Globus pallidus (tissue), 1 donor: Measurements from ENCODE around the gene LEMD2.

Experiments
- DNase-seq: peaks from one replicate; pipeline ENCODE4 v3.0.0-alpha.2; 2015; ENCODE audit warnings: low spot score

LEMD2 gene

DNA sequence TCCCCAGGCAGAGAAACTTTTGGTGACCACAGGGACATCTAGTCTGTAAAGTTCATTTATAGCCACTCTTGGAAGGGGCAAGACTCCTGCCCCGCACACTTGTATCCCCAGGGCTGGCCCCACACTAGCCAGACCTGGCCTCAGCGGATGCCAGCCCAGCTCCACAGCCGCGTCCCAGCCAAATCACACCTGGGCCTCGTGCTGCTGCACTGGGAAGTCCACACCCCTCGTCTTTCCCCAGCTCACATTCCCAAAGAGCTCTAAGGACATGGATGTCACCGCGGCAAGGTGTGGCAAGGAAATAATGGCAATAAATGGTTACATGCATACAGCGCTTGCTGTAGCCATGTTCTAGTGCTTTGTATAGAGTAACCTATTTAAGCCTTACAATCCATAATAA lies 50.8 kb downstream of the LEMD2 start:
- no peak for DNase-seq

DNA sequence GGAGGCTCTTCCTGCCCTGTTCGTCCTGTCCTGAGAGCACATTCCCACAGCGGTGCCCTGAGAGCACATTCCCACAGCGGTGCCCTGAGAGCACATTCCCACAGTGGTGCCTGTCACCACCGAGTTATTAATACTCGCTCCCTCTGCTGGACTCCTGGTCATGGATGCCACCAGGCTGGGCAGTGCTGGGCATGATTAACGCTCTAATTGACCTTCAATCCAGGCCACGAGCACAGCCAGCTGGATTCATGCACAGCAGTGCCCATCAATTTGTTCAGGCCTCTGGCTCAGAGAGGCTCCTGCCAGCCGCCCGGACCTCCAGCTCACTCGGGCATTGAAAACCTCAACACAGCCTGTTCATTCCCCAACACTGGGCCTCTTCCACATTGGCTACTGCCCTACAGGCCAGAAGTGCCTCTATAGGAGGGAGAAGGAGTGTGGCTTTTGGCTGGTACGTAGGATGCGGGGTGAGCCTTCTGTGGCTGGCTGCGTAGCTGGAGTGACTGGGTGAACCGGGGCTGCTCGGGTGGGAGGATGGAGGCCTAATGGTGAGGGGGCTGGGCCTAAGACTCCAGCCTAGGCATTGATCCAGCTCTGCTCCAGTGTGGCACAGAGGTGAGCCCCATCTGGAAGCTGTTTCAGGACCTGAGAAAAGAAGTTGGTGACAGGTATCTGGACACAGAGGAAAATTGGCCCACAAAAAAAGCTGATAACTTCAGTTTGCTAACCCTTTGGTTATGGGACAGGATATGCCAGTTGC lies 51.5 kb downstream of the LEMD2 start:
- no peak for DNase-seq

DNA sequence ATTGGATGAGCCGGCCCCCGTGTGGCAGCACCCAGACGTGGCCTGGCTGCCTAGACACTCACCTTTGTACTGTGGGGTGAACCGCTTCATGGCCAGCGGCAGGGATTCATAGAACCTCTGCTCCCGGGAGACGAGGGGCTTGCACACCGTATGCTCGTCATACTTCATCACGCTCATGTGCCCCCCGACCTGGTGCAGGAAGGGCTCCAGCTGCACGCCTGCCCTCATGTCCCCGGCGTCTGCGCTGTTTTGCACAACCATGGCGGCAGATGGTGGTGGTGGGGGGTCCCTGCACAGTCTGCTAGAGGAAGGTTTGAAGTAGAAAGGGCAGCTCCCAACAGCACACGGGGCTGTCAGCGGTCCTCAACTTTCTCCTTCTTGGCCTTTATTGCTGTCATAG lies 53.7 kb downstream of the LEMD2 start:
- DNase-seq: no peak

DNA sequence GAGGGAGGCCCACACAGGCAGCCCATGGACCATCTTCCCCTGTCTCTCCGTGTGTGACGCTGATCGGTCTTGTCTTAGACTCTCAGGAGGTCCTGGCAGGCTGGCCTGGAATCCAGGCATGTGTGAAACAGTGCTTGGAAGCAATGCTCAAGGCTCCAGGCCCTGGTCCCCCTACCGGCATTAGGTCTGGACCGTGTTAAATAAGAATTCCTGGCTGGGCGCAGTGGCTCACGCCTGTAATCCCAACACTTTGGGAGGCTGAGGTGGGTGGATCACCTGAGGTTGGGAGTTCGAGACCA lies 55.3 kb downstream of the LEMD2 start:
- DNase-seq: no peak

DNA sequence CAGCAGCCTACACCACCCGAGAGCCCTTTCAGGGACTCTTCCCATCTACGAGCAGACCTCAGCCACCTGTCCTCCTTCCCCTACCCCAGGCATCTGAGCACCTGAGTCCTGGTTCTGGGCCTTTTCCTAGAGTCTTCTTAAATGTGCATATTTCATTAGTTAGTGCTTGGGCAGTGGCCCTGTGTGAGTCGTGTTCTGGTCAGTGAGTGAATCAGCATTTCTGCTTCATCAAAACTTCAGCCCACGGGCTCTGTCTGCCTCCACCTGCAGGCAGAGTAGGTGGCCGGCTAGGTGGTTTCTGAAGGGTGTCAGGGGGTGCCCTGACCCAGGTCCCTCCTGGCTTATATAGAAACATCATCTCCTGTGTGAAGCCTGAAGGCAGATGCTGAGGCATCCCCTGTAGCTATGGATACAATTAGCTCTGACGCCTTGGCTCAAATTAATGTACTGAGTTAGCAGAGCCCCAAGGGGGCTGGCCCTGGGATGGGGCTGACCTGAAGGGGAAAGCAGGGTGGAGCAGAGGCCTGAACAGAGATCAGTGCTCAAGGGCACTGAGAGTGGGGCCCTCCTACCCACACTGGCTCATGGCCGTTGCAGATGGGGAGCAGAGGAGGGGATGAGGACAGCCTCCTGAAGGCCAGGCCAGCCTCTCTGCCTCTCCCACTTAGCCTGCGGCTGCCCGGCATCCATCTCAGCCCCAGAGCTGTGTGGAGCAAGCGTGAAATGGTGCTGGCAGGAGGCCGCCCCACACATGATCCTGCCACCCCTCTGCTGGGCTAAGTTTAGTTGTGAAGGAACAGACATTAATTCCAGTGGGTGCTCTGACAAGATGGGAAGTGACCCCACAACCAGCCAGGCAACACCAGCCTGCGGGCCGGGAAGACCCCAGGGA lies 55.9 kb downstream of the LEMD2 start:
- DNase-seq: no peak

DNA sequence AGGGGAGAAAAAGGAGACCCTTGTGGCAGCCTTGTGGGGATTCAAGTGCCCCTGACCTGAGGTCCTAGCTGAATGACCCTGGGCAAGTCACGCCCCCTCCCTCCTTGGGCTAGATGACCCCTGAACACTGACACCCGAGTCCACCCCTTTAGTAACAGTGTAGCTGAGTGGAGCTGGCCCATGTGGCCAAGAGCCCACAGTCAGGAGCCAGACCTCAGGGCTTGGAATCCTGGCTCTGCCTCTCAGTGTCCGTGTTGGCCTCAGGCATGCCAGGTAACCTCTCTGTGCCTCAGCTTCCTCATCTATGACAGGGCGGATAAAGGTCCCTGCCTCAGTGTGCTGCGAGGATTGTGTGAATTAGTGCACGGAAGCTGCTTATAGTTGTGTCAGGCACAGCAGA lies 56.5 kb downstream of the LEMD2 start:
- no peak for DNase-seq

DNA sequence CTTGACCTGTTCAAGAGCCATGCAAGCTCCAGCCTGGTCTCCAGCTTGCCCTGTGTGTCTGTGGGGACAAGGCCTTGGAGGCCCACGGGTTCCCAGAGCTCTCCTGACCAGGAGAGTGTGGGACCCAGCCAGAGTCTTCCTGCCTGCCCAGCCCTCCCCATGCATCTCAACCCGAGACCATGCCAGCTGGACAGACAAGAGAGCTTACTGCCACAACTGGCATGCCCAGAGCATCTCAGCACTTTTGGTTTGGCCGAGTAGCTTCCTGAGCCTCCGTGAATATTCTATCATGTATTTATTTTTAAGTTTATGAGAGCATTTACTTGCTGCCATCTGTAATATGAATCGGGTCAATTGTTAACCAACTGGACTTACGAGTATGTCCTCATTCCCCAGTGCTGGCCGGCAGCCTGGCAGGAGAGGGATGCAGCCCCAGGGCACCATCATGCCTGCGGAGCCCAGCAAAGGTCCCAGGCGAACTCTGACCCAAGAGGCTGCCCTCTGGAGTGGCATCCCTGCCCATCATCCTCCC lies 57.1 kb downstream of the LEMD2 start:
- no peak for DNase-seq

DNA sequence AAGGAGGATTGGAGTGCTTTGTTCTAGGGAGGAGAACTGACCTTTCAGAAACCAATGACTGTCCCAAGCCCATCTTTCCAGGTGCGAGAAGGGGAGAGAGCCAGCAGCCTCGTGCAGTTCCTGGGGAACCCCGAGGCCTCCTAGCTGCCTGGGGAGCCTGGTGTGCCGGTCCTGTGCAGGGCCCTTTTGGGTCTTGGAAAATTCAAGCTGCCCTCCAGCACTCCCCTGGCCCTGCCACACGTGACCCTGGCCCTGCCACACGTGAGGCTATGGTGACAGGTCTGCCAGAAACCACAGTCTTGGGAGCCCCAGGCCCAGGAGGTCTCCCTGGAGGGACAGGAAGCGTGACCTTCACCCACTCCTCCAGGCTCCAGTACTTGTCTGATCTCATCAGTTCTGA lies 57.9 kb downstream of the LEMD2 start:
- no peak for DNase-seq

DNA sequence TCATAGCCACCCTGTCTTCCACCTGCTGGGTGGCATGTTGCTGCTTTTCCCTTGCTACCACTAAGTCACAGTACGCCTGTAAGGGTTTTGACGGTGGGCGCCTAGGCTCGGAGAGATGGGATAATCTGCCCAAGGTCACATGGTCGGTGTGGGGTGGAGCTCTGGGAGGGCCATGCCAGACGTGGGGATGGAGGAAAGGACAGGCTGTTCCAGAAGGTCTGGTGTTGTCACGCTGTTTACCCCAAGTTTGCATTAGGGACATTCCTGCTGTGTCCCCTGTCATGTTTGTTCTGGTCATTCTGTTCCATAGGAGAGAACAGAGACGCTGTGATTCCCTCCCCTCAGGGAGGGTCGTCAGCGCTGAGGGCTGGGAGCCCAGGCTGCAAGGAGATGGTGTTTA lies 58.3 kb downstream of the LEMD2 start:
- DNase-seq: no peak

DNA sequence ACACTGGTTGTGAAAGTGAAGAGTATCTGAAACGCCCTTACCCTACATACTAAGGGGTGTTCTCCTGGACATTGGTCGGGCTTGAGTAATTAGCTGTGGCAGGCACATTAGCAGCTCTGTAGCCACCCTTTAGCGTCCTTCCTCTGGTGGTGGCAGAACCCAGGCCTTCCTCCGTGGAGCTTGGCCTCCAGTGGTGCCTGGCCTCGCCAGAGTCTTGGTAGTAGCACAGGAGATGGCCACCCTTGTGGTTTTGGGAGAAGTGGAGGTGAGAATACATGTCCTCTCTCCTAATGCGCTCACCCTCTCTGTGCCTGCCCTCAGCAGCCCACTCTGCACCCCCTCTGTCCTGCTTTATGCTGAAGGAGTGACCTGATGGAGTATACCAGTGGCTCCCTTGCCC lies 59.9 kb downstream of the LEMD2 start:
- DNase-seq: no peak

DNA sequence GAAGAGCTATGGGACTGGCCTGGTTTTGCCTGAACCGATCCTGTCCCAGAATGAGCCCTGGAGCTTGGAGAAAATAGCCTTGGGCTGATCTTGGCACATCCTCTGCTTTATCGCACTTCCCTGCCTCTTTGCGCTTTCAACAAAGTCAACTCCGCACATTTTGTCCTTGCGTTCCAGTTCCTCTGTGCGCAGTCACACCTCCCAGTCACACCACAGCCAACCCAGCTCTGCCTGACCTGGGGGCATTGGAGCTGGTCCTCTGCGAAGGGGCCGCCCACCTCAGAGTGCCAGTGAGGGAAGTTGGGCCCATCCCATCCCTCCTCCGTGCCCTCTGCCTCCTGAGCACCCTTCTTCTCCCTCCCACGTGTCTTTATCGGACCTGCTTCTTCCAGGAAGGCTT lies 60.5 kb downstream of the LEMD2 start:
- no peak for DNase-seq

DNA sequence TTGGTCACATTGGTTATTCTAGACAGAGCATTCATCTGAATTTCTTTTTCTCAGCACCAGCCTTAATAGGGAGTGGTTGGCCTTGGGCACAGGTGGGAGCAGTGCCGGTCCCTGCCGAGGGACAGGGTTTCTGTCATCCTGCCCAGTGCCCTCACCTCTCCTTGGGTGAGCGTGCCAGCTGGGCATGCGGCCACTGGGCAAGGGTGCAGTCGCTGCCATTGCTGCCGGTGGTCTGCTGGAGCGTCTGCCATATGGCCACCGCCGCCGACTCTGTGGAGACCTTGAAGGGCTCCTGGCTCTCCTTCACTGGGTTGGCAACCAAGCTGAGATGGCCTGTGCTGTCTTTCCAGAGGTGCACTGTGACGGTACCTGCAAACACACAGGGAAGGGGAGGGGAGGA lies 61.0 kb downstream of the LEMD2 start:
- no peak for DNase-seq

DNA sequence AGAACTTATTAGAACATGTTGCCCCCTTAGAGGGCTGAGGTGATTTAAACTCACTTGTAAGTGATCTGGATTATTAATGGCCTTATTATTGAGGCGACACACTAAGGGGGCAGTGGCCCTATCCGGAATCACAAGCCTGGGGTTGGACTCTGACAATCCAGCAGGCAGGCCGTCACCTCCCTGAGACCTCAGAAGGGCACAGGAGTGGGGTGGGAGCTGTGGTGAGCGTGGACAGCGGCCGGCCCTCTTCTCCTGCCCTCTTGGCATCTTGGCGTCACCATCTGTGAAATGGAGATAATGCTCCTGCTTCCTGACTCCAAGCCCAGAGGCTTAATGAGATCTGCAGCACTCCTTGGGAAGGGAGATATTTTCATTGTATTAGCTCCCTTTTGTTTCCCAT lies 61.8 kb downstream of the LEMD2 start:
- DNase-seq: no peak

DNA sequence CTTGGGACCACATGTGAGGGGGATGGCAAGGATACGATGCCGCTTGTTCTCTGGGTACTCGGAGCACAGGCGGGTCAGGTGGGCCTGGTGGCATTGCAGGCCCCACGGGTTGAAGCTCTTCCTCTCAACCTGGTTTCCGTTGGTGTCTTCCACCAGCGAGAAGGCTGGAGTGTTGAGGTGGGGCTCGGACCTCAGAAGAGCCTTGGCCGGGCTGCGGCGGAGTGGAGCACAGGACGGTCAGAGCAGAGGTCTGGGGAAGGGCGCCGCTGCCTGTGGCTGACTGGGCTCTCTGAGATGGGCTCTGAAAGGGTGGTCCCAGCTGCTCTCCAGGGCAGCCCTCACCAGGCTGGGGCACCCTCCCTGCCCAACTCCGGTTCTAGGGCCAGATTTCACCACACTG lies 62.2 kb downstream of the LEMD2 start:
- no peak for DNase-seq

DNA sequence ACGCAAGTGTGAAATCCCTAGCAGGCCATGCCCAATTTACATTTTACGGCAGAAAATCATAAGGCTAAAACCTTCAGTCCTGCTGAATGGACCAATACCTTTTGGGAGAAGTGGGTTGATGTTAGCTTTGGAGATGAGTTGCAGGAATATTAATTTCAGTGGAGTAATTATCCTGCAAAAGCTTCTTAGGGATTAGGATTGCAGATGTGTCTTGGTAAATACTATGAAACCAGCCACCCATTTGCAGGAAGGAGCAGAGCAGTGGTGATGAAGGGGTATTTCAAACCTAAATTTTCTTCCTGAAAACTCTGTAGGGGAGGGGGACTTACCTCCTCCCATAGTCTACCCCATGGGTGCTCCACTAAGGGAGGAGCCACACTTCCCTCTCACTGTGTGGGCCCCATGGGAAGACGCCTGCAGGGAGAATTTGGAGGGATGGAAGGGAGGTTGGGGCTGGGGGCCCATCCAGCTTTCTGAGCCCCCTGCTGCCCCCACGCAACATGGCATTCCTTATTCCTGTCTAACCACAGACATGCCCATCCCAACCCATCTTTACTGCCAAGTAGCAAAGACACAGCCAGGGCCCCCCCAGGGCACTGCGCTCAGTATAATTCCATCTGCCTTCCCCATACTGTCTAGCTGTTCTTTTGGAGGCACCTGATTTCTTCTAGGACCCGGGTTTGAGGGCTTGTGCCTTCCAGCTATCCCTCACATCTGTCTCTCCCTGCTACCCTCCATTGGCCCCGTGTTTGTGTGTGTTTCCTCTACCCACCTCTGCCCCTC lies 62.8 kb downstream of the LEMD2 start:
- DNase-seq: no peak

DNA sequence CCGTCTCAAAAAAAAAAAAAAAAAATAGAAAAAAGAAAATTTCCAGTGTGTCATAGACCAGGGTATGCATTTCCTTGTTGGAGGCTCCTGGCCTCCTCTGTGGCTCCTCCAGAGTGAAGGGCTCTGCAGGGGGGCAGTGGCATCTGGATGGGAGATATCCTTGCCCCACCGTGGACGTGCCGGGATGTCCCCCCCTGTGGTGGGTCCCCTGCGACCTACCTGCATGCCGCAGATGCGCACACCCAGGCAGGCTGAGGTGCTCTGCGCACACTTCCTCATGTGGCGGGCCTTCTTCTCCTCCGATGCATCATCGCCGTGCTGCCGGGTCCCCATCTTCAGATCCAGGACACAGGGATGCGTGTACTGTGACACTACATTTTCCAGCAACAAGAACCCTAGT lies 63.7 kb downstream of the LEMD2 start:
- no peak for DNase-seq

DNA sequence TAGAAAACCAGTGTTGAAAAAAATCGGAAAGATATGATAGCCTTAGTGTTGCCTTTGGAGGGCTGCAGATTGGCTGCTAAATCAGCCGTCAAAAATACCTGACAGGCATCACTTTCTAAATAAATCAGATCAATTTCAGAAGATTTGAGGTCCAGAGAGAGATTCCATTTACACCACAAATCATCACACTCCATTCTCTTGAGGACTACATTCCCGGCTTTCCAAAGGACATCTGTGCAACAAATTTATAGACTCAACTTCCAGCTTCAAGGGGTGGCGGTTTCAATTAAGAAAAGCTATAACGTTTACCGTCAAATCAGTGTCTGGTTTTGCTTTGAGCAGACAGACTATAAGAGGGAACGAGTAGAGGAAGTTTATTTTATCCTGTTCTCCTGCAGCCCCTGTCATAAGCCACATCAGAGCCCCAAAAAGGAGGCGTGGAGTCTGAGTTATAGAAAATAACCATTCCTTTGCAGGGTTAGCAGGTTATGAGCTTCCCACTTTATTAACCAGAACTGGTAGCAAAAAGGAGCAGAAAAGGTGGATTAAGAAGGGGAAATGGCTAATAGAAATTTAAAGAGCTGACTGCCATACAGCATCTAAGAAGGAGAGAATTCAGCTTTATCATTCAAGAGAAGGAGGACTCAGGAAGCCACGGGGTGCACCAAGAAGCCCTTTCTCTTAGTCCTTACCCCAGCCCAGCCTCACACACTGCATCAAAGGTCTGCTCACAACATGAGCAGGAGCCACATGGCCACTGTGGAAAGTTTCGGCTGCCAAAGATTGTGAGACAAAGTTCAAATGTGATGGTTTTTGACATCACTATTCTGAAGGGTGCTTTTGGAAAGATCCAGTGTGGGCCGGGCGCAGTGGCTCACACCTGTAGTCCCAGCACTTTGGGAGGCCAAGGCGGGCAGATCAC lies 64.6 kb downstream of the LEMD2 start:
- DNase-seq: no peak

DNA sequence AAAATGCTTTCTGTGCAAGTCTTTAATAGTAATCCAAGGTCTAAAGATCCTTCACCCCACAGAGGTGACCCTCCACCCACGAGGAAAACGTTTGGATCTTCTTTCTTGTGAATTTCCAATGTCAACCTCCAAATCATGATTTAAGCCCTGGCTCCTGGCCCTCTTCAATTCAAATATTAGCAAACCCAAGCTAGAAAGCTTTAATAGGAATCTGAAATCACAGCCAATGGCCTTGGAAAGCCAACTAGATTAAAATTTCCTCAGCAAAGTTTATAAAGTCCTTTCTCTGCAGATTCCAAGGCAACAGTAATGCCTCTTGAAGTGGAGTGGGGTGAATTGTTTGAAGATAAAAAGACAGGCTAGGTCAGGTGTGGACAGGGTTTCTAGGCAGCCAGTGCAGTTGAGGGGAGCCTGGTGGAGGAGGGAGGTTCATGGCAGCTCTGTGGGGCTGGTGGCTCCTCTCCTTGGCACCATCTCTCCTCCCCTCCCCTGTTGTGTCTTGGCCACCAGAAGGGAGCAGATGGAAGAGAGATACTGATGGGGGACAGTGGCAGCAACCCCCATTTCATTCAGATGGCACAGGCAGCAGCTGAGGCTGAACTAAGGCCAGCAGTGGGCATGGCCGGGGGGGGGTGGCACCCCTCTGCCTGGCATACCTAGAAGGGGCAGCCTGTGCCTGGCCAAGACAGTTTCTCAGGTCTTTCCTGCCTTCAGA lies 65.4 kb downstream of the LEMD2 start:
- DNase-seq: no peak

DNA sequence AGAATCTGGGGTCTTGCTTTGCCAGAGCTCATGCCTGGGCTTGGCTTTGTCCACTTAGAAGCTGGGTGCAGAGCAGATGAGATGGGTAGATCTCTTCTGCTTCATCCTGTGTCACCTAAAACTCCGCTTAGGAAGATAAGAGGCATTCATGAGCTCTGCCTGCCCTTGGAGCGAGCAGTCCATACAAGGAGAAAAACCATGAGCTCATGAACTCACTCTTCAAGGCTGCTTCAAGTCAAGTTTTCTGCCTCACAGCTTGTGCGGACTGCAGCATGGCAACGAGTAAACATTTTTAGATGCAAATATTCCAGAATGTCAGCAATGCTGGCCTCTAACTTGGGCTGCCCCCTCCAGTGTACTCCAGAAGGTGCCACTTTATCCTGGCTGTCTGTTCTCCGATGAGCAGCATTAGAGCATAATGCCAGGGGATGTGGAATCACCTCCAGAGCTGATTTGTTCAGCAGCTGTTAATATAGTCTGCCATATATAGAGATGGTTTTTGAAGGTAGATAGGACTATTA lies 66.8 kb downstream of the LEMD2 start:
- DNase-seq: no peak

DNA sequence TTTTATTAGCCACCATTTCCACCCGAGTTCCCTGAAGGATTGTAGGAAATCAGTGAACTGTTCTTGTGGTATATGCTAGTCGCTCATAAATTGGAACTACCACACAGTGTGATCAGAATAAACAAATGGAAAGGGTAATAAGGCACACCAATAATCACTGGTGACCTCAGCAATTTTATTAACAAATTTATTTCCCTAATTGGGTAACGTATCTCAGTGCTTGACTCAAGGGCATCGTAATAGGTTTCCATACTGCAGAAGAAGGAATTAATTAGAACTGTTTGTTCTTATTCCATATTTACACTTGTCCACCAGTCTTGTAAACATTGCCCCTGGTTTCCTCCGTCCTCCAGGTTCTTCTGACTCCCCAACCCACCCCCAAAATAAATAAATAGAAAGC lies 67.4 kb downstream of the LEMD2 start:
- DNase-seq: no peak
